SK-N-MC (cell line): ENCODE data around the gene NACA2.

Experiments
- DNase-seq: peaks from one replicate; pipeline ENCODE4 v3.0.0-alpha.2; 2011; ENCODE audit warnings: low read depth, low spot score
- H3K27ac ChIP-seq: fragments of 200-600 bp; sonication (generic); 2 replicates; pipeline ENCODE4 v1.5.1; 2016; ENCODE audit warnings: mixed run types
- H3K36me3 ChIP-seq: fragments of 200-600 bp; sonication (generic); 2 replicates; pipeline ENCODE4 v1.6.1; 2017; ENCODE audit warnings: antibody characterized with exemption, low read length, mixed read lengths; ENCODE audit not compliant: insufficient read depth
- H3K4me3 ChIP-seq: fragments of 200-600 bp; sonication (generic); 2 replicates; pipeline ENCODE4 v1.5.1; 2016
- H3K9ac ChIP-seq: fragments of 200-600 bp; sonication (generic); 2 replicates; pipeline ENCODE4 v1.8.0; 2017; ENCODE audit warnings: mixed run types, mixed read lengths; ENCODE audit not compliant: insufficient read length
- H3K9me3 ChIP-seq: fragments of 200-600 bp; sonication (generic); 2 replicates; pipeline ENCODE4 v1.6.1; 2017; ENCODE audit warnings: low read depth, mild to moderate bottlenecking, antibody characterized with exemption, low read length, moderate library complexity, mixed read lengths
- EZH2 ChIP-seq: fragments of 200-600 bp; sonication (generic); IDR thresholded peaks from one replicate; pipeline ENCODE4 v1.6.1; 2017; ENCODE audit warnings: antibody characterized with exemption
- FOXP2 ChIP-seq: optimal IDR thresholded peaks from 2 replicates; pipeline ENCODE3; 2011; ENCODE audit warnings: mild to moderate bottlenecking, moderate library complexity; ENCODE audit not compliant: insufficient read depth; ENCODE audit errors: extremely low read length, control extremely low read depth
- POLR2AphosphoS5 ChIP-seq: IDR thresholded peaks from 2 replicates; pipeline ENCODE4 v1.6.1; 2012; ENCODE audit warnings: mild to moderate bottlenecking, low read depth, low read length, borderline replicate concordance

Gene NACA2

GRCh38 chr17:61583242-61583641, 7.8 kb downstream of the NACA2 start:
- no peaks in the 10 kb centered on the region for H3K36me3 ChIP-seq
- no peak for TF ChIP-seq POLR2AphosphoS5
- no peak for TF ChIP-seq FOXP2
- TF ChIP-seq EZH2, result no peak
- H3K27ac ChIP-seq, result no peak overlapping the region
- H3K9me3 ChIP-seq, result no peaks in the 10 kb centered on the region
- DNase-seq, result peak; percentile 26
- H3K4me3 ChIP-seq, result no peak overlapping the region
- no peak overlapping the region for H3K9ac ChIP-seq

- no peak for DNase-seq
- H3K9me3 ChIP-seq, result no peaks in the 10 kb centered on the region
- no peak overlapping the region for H3K9ac ChIP-seq
- no peaks in the 10 kb centered on the region for H3K36me3 ChIP-seq
- H3K27ac ChIP-seq, result no peak overlapping the region
- no peak overlapping the region for H3K4me3 ChIP-seq
- TF ChIP-seq EZH2, result no peak
- no peak for TF ChIP-seq FOXP2
- TF ChIP-seq POLR2AphosphoS5, result no peak
Measured at GRCh38 chr17:61582593-61582992, 8.4 kb downstream of the NACA2 start.

GRCh38 chr17:61581611-61582349, 9.2 kb downstream of the NACA2 start:
- no peak for TF ChIP-seq EZH2
- no peak for TF ChIP-seq FOXP2
- TF ChIP-seq POLR2AphosphoS5, result no peak
- no peak for DNase-seq
- Histone ChIP-seq H3K36me3 (no peaks in the 10 kb centered on the region), H3K9ac (no peak overlapping the region), H3K4me3 (no peak overlapping the region), H3K9me3 (no peaks in the 10 kb centered on the region), H3K27ac (no peak overlapping the region)

DNA sequence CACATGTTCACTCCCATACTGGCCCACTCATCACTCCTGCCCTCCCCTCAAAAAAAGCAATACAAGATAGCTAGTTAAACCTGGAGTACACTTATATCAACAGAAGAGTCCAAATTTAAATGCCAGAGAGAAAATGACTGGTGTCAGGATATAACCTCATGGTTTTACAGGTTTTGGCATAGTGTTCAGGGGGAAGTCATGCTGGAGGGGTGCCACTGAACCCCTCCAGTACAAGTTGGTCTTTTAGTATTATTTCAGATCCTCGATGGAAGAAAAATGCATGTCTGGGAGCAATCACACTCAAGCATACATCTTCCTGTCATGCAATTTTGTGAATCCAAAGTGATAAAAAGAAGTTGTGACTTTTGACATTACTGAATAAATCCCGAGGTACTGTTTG, 10.5 kb downstream of the NACA2 start:
- H3K9ac ChIP-seq, result no peak overlapping the region
- DNase-seq, result no peak
- H3K36me3 ChIP-seq, result no peaks in the 10 kb centered on the region
- H3K9me3 ChIP-seq, result no peaks in the 10 kb centered on the region
- no peak for TF ChIP-seq EZH2
- no peak for TF ChIP-seq POLR2AphosphoS5
- no peak for TF ChIP-seq FOXP2
- no peak overlapping the region for H3K4me3 ChIP-seq
- H3K27ac ChIP-seq, result no peak overlapping the region

DNA sequence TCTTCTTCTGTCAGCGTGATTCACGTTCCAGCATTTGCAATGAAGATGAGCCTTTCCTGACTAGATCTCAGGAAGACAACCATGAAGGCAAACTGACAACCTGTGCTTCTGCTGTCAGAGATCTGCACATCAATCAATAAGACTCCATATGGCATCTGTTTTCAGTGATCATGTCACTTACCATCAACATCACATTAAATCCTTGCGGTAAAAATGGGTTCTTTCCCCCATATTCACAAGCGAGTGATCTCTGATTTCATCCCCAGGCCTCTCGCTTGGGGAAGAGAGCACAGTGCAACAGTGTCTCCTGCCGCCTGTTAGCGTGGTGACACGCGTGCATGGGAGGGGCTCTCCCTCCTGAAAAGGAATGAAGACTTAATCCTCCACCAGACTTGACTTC, 11.1 kb downstream of the NACA2 start:
- Histone ChIP-seq H3K27ac (no peak overlapping the region), H3K9ac (no peak overlapping the region), H3K36me3 (no peaks in the 10 kb centered on the region), H3K4me3 (no peak overlapping the region), H3K9me3 (no peaks in the 10 kb centered on the region)
- no peak for TF ChIP-seq FOXP2
- no peak for TF ChIP-seq POLR2AphosphoS5
- TF ChIP-seq EZH2, result no peak
- DNase-seq, result no peak

DNA sequence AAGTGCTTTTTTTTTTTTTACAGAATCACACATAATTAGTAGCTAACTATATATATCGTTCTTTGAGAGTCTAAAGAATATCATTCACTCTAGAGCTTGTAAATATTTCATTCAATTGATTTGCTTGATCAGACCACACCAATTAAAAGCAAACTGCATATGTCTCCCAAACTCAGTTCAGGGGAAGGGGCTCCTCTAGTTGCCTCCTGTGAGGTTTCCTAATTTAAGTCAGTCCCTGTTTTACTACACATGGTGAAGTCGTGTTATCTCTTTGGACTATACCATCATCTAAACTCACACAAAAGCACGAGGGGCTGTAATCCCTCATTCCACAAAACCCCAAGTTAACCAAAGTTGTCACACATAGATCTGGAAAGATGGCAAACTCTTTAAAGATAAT, 11.7 kb downstream of the NACA2 start:
- Histone ChIP-seq H3K4me3 (no peak overlapping the region), H3K36me3 (no peaks in the 10 kb centered on the region), H3K9ac (no peak overlapping the region), H3K9me3 (no peaks in the 10 kb centered on the region), H3K27ac (no peak overlapping the region)
- no peak for DNase-seq
- no peak for TF ChIP-seq FOXP2
- TF ChIP-seq POLR2AphosphoS5, result no peak
- no peak for TF ChIP-seq EZH2

DNA sequence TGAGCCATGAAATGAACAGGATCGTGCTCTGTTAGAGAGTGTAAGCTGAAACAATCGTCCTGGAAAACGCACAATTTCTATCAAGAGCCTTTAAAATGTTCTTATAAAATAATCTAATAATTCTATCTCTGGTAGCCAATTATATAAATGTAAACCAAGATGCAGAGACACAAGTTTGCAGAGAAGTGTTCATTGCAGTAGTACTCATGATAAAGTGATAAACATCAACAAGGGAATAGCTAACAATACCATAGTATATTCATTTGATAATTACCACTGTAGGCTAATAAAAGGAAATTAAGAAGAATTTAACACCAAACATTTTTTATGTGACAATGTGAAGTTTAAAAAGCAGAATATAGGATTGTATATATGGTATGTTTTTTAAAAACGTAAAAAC, 12.4 kb downstream of the NACA2 start:
- no peak for DNase-seq
- TF ChIP-seq FOXP2 (no peak), POLR2AphosphoS5 (no peak)
- no peak overlapping the region for H3K4me3 ChIP-seq
- no peak overlapping the region for H3K9ac ChIP-seq
- H3K9me3 ChIP-seq, result no peaks in the 10 kb centered on the region
- no peaks in the 10 kb centered on the region for H3K36me3 ChIP-seq
- H3K27ac ChIP-seq, result no peak overlapping the region

DNA sequence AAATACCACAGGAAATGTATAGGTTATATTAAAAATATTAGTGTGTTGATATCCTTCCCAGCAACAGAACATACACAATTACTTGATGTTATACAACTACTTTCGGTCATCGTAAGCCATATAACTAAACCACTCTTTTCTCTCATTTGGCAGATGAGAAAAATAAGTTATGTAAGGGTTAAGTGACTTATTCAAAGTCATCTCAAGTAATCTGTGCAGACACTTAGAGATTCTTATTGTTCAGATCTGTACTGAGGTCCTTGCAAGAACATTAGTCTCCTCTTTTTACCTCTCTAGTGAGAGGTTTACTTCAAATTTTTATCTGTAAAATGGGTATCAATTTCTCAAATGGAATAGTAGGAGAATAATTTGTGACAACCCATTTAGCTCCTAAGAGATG, 15.0 kb downstream of the NACA2 start:
- no peak overlapping the region for H3K9ac ChIP-seq
- H3K4me3 ChIP-seq, result no peak overlapping the region
- no peak for DNase-seq
- TF ChIP-seq FOXP2, result no peak
- TF ChIP-seq EZH2, result no peak
- TF ChIP-seq POLR2AphosphoS5, result no peak
- H3K36me3 ChIP-seq, result no peaks in the 10 kb centered on the region
- H3K27ac ChIP-seq, result no peak overlapping the region
- no peaks in the 10 kb centered on the region for H3K9me3 ChIP-seq
